Hair follicular keratinocyte (primary cell): ENCODE results near the gene SOHLH1. TPM values are rescaled to one million over a fixed set of nuclear protein-coding genes. Genes with fewer than 3 reads are reported as not detected.

Source experiments
- total RNA-seq: library from RNA; depleted of rRNA; stranded (reverse); fragments of >200 nt; gene quantifications from 2 replicates; pipeline ENCODE4 v1.2.3, GENCODE V29; 2015

Gene SOHLH1
- not detected in 2 replicates for total RNA-seq

DNA sequence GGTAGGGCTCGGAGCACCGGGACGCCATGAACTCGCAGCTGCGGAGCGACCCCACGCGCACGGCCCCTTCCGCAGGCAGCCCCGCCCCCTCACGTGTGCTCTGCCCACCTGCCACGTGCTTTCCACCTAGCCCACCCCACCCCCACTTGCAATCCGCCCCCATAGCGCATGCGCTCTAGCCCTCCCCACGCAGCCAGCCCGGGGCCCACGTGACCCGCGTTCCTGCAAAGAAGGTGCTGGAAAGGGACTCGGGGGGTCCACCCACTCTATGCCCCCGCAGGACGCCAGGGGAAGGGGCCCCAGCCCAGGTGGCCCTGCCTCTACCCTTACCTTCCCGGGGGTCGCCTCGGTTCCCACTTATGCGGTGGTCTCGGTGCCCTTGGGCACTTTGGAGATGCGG lies at the start of gene SOHLH1:
SOHLH1 (minus strand) TSS at position 42 of the 400 bp plus-strand sequence; CDS start at position 28, 14 bp downstream.

DNA sequence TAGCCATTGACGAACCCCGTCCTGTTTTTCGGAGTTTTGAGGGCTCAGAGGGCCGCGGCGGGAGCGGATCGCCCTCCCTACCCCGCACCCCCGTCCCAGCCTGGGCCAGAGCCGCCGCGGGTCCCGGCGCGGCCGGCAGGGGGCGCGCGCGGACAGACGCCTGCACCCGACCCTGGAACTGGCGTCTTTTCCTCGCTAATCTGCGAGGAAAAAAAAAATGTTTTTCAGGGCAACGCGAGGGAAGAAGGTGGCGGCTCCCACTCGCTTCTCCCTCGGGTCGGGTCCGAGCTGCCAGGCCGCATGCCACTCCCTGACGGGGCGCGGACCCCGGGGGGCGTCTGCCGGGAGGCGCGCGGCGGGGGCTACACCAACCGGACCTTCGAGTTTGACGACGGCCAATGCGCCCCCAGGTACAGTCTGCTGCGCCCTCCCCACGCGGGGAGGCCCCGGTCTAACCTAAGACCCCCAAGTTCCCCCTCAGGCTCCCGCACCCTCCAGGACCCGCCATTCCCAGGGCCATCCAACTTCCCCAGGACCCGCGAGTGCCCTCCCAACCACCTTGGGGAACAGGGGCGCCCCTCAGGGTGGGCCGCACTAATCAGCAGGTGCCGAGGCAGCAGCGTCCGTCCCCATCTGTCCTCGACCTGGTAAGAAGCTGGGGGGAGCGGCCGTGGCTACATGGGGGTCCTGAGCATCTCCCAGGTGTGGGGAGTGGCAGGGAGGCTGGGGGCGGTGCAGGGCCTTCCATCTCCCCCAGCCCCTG lies 2.9 kb upstream of the SOHLH1 start, which contains the start of gene KCNT1:
KCNT1 (plus strand) TSS at position 227 of the 763 bp plus-strand sequence; CDS start at position 301, 74 bp downstream.

DNA sequence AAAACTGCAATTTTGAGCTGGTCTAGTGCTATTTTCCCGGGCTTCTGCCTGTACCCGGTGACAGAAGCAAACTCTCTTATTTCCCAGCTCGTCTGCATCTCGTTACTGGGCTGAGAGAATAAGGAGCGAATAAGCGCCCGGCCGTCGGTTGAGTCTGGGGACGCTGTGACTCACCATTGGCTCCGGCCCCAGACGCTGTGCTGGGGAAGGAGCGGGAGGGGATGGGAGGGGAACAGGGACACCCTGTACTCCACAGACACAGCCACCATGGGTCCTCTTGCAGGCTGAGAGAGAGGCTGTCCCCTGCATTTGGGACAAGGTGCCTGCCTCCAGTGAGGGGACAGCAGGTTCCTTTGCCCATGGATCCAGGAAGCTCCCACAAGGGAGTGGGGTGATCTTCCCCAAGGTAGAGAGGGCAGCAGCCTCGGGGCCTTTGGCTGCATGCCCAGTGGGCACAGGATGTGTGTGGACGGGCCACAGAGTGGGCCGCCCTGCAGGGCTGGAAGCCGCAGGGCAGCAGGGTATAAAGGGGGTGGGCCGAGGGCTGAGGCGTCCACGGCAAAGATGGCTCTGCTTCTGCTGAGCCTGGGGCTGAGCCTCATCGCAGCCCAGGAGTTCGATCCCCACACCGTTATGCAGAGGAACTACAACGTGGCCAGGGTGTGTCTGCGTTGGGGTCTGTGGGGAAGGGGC lies 36.4 kb downstream of the SOHLH1 start, which contains the start of gene LCN9:
LCN9 (plus strand) TSS at position 552 of the 693 bp plus-strand sequence; CDS start at position 565, 13 bp downstream.

Other genes starting within 250 kb of the SOHLH1 start
- 20.7 and 30.8 TPM in 2 replicates for gene PPP1R26, start 219.7 kb downstream of the SOHLH1 start, total RNA-seq
- gene MRPS2, start 198.8 kb downstream of the SOHLH1 start, total RNA-seq = 56.1 and 72.4 TPM in 2 replicates
- gene LCN1, start 178.0 kb downstream of the SOHLH1 start, total RNA-seq = not detected in 2 replicates
- not detected in 2 replicates for gene OBP2A, start 153.4 kb downstream of the SOHLH1 start, total RNA-seq
- not detected in 2 replicates for gene PAEP, start 137.7 kb downstream of the SOHLH1 start, total RNA-seq
- gene GLT6D1, start 59.9 kb downstream of the SOHLH1 start, total RNA-seq = not detected in 2 replicates
- not detected in 2 replicates for gene LCN9, start 36.2 kb downstream of the SOHLH1 start, total RNA-seq
- gene KCNT1, start 2.7 kb upstream of the SOHLH1 start, total RNA-seq = not detected in 2 replicates
- gene CAMSAP1, start 208.1 kb upstream of the SOHLH1 start, total RNA-seq = 17.6 and 19.3 TPM in 2 replicates